ENCODE data around the gene HPCAL4. TPM values are rescaled to one million over a fixed set of nuclear protein-coding genes. Genes with fewer than 3 reads are reported as not detected.
A peak's percentile ranks its signal among the peaks of the same experiment; 100 is the strongest.

The HPCAL4 gene
- total RNA-seq, 2 donors from 2014 or later: 0.66 to 9.1 TPM

- peaks cover 6% of the 10 kb centered on the region for H3K4me1 ChIP-seq
- H3K36me3 ChIP-seq (replicated peaks in 1 of 2; ENCODE audit: insufficient read depth in 1 of 2, low read depth in 2 of 2): no peaks in the 10 kb centered on the region
- no peak for ATAC-seq
- WGBS, 2 donors: 73 to 78% methylated on average over 11 to 12 of the region's 12 CpGs
- intact Hi-C loops (cut with DNase I): no loop called here
- H3K4me3 ChIP-seq: no peak overlapping the region
- no peak for DNase-seq
- TF ChIP-seq, protein P1, sequence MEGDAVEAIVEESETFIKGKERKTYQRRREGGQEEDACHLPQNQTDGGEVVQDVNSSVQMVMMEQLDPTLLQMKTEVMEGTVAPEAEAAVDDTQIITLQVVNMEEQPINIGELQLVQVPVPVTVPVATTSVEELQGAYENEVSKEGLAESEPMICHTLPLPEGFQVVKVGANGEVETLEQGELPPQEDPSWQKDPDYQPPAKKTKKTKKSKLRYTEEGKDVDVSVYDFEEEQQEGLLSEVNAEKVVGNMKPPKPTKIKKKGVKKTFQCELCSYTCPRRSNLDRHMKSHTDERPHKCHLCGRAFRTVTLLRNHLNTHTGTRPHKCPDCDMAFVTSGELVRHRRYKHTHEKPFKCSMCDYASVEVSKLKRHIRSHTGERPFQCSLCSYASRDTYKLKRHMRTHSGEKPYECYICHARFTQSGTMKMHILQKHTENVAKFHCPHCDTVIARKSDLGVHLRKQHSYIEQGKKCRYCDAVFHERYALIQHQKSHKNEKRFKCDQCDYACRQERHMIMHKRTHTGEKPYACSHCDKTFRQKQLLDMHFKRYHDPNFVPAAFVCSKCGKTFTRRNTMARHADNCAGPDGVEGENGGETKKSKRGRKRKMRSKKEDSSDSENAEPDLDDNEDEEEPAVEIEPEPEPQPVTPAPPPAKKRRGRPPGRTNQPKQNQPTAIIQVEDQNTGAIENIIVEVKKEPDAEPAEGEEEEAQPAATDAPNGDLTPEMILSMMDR (IDR thresholded peaks at IDR 0.05): no peak
- TF ChIP-seq POLR2A (IDR thresholded peaks at IDR 0.05): no peak
- H3K9me3 ChIP-seq: peaks cover 0 to 3% (median 0%) of the 10 kb centered on the region in 3 donors
- H3K27me3 ChIP-seq: no peaks in the 10 kb centered on the region
- H3K27ac ChIP-seq: no peak overlapping the region
Measured at GRCh38 chr1:39711104-39711965, 20.1 kb upstream of the HPCAL4 start.

- H3K36me3 ChIP-seq (replicated peaks in 1 of 2; ENCODE audit: insufficient read depth in 1 of 2, low read depth in 2 of 2): no peaks in the 10 kb centered on the region
- no peak overlapping the region for H3K27ac ChIP-seq
- 18 to 28% methylated on average over 4 of the region's 4 CpGs for WGBS, 2 donors
- no peak for TF ChIP-seq POLR2A (IDR thresholded peaks at IDR 0.05)
- TF ChIP-seq, protein P1 (IDR thresholded peaks at IDR 0.05): no peak
- intact Hi-C loops (cut with DNase I): no loop called here
- ATAC-seq (peak; percentile 47), DNase-seq (no peak)
- peaks cover 0 to 3% (median 0%) of the 10 kb centered on the region in 3 donors for H3K9me3 ChIP-seq
- no peaks in the 10 kb centered on the region for H3K27me3 ChIP-seq
- H3K4me1 ChIP-seq: peaks cover 10% of the 10 kb centered on the region
- no peak overlapping the region for H3K4me3 ChIP-seq
Measured at GRCh38 chr1:39707506-39707905, 16.3 kb upstream of the HPCAL4 start.

GRCh38 chr1:39704757-39705156 lies 13.5 kb upstream of the HPCAL4 start:
- peaks cover 0 to 3% (median 0%) of the 10 kb centered on the region in 3 donors for H3K9me3 ChIP-seq
- no peak for DNase-seq
- H3K36me3 ChIP-seq (replicated peaks in 1 of 2; ENCODE audit: insufficient read depth in 1 of 2, low read depth in 2 of 2): no peaks in the 10 kb centered on the region
- intact Hi-C loops (cut with DNase I): no loop called here
- no peak overlapping the region for H3K4me3 ChIP-seq
- WGBS, 2 donors: 93 to 94% methylated on average over 1 of the region's 1 CpG
- H3K27ac ChIP-seq: no peak overlapping the region
- H3K4me1 ChIP-seq: peaks cover 35% of the 10 kb centered on the region
- ATAC-seq: no peak
- H3K27me3 ChIP-seq: no peaks in the 10 kb centered on the region
- TF ChIP-seq POLR2A (IDR thresholded peaks at IDR 0.05): no peak
- TF ChIP-seq, protein P1 (IDR thresholded peaks at IDR 0.05): no peak

- peak; percentile 82 for ATAC-seq
- WGBS, 2 donors: 5 to 11% methylated on average over 12 of the region's 12 CpGs
- Histone ChIP-seq H3K27ac (peak overlapping the region; percentile 65 to 88 (median 81)), H3K36me3 (replicated peaks in 1 of 2; ENCODE audit: insufficient read depth in 1 of 2, low read depth in 2 of 2) (no peaks in the 10 kb centered on the region), H3K4me3 (no peak overlapping the region), H3K4me1 (peaks cover 33% of the 10 kb centered on the region), H3K27me3 (no peaks in the 10 kb centered on the region), H3K9me3 (no peaks in the 10 kb centered on the region)
- intact Hi-C loops (cut with DNase I): no loop called here
- TF ChIP-seq, protein P1 (IDR thresholded peaks at IDR 0.05): no peak
- peak in 1 of 3 donors; percentile 61 for TF ChIP-seq POLR2A (IDR thresholded peaks at IDR 0.05)
- DNase-seq: peak; percentile 88 to 94 (median 93)
Measured at GRCh38 chr1:39701049-39701439, 9.8 kb upstream of the HPCAL4 start.

Measured in body of pancreas (tissue), 4 donors.